Astrocyte of the cerebellum (primary cell): Measurements from ENCODE around the gene PLCL1.

Experiments used
- DNase-seq: peaks from one replicate; pipeline ENCODE4 v3.0.0-alpha.2; 2011; ENCODE audit warnings: low read depth
- H3K4me3 ChIP-seq: 2 replicates; pipeline ENCODE4 v1.5.1; 2011; ENCODE audit warnings: mild to moderate bottlenecking, low read depth, low read length, moderate library complexity
- in situ Hi-C: cut with HindIII; loops from 2 replicates; pipeline ENCODE4 v1.10.0; 2017; ENCODE audit warnings: low sequenced_read_pairs
- TF ChIP-seq, protein P1 (sequence below): IDR thresholded peaks from 2 replicates; pipeline ENCODE4 v1.5.1; 2012; ENCODE audit warnings: low read length, low read depth, moderate library complexity, mild to moderate bottlenecking; ENCODE audit errors: missing control alignments

The PLCL1 gene

DNA sequence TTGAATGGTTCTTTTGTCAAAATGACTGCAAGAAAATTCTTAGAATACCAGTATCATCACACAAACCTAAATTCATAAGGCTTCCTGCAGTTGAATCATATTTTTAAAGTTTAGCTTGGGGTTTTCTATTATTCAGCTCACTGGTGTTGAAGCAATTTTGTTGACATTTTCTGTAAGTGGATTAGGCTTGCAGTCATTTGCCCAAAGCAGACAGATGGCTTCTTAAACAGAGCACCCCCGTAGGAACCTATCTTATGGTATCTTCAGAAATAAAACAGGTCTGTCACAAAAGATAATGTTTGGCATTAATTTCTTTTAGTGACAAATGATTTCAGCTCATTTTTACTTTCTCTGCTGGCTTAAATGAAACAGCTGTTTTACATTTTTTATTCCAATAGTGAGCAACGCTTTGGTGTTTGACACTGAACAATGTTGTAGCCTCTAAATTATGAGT is 331.1 kb downstream of the PLCL1 start:
- DNase-seq, result no peak
- in situ Hi-C loops, result no loop called here
- TF ChIP-seq, protein P1, sequence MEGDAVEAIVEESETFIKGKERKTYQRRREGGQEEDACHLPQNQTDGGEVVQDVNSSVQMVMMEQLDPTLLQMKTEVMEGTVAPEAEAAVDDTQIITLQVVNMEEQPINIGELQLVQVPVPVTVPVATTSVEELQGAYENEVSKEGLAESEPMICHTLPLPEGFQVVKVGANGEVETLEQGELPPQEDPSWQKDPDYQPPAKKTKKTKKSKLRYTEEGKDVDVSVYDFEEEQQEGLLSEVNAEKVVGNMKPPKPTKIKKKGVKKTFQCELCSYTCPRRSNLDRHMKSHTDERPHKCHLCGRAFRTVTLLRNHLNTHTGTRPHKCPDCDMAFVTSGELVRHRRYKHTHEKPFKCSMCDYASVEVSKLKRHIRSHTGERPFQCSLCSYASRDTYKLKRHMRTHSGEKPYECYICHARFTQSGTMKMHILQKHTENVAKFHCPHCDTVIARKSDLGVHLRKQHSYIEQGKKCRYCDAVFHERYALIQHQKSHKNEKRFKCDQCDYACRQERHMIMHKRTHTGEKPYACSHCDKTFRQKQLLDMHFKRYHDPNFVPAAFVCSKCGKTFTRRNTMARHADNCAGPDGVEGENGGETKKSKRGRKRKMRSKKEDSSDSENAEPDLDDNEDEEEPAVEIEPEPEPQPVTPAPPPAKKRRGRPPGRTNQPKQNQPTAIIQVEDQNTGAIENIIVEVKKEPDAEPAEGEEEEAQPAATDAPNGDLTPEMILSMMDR, result no peak
- H3K4me3 ChIP-seq, result no peak overlapping the region

DNA sequence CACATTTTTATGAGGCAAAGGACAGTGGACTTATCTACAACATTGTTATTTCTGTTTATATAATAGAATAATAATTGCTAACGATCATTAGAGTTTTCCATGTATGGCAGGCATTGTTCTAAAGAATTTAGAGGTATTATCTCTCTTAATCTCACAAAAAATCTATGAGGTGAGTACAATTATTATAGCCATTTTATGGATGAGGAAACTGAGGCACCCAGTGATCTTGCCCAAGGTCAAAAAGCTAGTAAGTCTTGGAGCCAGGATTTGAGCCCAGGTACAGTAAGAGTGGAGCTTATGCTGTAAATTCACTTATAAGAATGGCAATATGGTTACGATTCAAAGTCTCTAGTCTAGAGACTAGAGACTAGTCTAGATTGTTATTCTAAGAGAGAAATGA is 331.7 kb downstream of the PLCL1 start:
- in situ Hi-C loops, result no loop called here
- no peak overlapping the region for H3K4me3 ChIP-seq
- no peak for DNase-seq
- TF ChIP-seq, protein P1, result no peak

DNA sequence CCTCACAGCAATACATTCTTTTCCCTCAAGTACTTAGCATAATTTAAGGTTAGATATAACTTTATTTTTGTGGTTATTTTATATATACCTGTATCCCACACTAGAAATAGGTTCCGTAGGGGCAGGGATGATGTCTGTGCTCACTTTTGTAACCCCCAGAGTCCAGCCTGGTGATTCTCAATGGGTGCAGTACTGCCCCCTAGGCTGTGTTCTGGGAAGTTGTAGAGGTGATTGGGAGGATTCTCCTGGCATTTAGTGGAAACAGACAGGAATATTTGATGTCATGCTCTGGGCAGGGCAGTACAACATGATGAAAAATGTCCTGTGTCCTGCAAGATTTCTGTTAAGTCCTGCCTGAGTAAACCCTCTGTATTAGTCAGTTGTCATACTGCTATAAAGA is 333.3 kb downstream of the PLCL1 start:
- in situ Hi-C loops, result no loop called here
- no peak for DNase-seq
- TF ChIP-seq, protein P1, result no peak
- no peak overlapping the region for H3K4me3 ChIP-seq

DNA sequence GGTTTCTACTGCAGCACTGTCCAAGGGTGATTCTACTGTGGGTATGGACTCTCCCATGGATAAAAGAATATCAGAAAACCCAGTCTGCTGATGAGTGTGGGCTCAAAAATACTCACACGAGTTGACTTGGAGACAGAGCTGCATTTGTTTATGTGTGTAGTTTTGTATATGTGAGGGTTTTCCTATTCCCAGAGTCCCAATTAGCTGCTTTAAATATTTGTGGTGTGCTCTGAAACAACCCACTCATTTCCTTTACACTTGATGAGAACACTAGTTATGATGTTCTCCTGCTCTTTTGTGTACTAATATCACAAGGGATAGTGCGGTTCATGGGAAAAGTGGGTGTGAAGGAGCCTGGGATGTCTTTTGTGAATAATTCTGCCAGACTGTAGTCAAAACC is 337.3 kb downstream of the PLCL1 start:
- TF ChIP-seq, protein P1, result no peak
- in situ Hi-C loops, result no loop called here
- DNase-seq, result no peak
- H3K4me3 ChIP-seq, result no peak overlapping the region

DNA sequence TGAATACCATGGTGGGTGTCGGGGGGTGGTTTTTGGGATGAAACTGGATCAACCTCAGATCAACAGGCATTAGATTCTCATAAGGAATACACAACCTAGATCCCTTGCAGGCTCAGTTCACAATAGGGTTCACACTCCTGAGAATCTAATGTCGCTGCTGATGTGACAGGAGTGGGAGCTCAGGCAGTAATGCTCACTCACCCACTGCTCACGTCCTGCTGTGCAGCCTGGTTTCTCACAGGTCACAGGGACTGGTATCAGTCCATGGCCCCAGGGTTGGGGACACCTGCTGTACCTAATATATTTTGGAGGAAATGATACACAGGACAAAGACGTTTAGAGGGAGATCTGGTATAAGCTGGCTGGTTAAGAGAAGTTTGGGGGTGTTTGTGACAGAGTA is 338.8 kb downstream of the PLCL1 start:
- H3K4me3 ChIP-seq, result no peak overlapping the region
- no peak for DNase-seq
- TF ChIP-seq, protein P1, result no peak
- in situ Hi-C loops, result no loop called here

DNA sequence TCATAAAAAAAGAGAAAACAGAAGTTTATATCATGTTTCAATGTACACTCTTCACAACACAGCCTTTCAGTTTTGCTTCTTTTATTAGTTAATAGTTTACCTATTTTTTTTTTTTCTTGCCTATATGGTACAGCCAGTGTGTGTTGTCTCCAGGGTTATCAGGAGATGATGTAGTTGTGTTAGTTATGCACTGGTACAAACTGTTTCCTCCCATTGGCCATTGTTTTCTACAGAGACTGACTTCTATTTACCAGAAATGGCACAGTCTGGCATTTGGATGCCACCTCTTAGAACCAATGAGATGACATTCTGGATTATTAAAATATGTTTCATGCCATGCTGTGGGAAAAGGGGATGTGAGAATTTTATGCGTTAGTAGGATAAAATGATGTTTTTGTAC is 339.4 kb downstream of the PLCL1 start:
- H3K4me3 ChIP-seq, result no peak overlapping the region
- DNase-seq, result no peak
- in situ Hi-C loops, result no loop called here
- TF ChIP-seq, protein P1, result no peak

DNA sequence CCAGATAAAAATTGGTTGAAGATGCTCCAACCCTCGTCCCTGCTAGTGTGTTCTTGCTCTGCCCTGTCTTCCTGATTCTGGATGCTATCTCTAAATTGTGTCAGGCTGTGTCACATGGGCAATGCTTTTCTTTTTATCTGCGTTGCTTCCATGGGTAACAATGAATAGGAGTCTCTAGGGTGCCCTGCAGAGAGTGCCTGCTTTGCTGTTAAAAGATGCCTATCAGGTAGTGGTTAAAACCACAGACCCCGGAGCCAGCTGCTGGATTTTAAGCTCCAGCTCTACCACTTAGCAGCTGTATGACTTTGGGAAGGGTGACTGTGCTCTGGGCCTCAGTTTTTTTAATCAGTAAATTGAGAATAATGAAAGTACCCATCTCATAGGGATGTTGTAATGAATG is 340.3 kb downstream of the PLCL1 start:
- TF ChIP-seq, protein P1, result no peak
- in situ Hi-C loops, result no loop called here
- no peak for DNase-seq
- no peak overlapping the region for H3K4me3 ChIP-seq
